GM18907 (cell line): ENCODE data around the gene NCF4.
A peak's percentile ranks its signal among the peaks of the same experiment; 100 is the strongest.

Experiments used
- ATAC-seq: cut with Tn5 transposase; IDR thresholded peaks from one replicate; pipeline ENCODE4 v1.9.1; 2021; ENCODE audit warnings: mild to moderate bottlenecking, moderate library complexity; ENCODE audit not compliant: unreplicated experiment

Gene NCF4

DNA sequence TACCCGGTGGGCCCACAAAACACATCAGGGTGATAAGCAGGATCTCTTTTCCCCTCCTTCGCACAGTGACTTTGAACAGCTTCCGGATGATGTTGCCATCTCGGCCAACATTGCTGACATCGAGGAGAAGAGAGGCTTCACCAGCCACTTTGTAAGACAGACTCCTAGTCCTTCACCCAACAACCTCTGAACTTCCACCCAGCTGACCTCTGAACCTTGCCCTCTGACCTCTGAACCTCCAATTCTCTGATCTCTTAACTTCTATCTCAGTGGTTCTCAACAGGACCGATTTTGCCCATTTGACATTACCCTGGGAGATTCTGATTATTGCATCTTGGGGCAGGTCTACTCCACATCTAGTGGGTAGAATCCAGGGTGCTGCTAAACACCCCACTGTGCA lies 3.2 kb downstream of the NCF4 start:
- no peak for ATAC-seq

GRCh38 chr22:36864454-36865215 lies 3.8 kb downstream of the NCF4 start:
- ATAC-seq, result no peak

DNA sequence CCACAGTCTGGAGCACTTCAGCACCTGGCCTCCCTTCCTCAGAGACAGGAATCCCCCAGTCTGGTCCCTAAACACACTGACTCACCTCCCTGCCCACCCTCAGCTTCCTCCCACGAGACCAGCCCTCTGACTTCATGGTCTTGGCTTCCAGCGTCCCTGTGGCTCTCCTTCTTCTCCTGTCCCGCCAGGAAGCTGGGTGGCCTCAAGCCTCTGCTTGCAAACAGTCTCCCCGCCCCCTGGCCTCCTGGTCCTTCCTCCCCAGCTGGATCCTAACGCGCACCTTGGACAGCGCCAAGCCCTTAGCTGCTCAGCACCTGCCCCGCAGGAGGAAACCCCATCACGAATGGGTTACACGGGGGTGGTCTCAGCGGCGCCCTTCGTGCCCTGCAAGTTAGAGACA lies 4.5 kb downstream of the NCF4 start:
- ATAC-seq, result no peak

GRCh38 chr22:36867695-36868094 lies 6.9 kb downstream of the NCF4 start:
- no peak for ATAC-seq

GRCh38 chr22:36868546-36869181 lies 7.9 kb downstream of the NCF4 start:
- no peak for ATAC-seq

GRCh38 chr22:36870250-36870649 lies 9.4 kb downstream of the NCF4 start:
- no peak for ATAC-seq

DNA sequence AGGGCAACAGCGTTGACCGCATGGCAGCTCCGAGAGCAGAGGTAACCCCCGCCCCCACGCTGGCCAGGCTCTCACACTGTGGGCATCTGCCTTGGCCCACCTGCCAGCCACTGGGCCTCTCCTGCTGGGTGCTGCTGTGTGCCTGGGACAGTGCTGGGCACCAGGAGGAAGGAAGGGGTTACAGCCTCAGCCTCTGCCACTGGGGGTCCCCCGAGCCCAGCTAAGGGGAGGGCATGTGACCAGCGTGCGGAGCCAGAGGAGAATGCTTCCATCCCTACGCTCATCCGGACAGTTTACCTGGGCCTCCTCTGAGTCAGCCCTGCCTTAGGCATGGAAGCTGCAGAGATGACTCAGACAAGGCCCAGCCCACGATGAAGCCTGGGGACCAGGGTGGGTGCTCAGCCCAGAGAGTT lies 10.9 kb downstream of the NCF4 start:
- no peak for ATAC-seq

- ATAC-seq, result no peak
These were observed 11.3 kb downstream of the NCF4 start for GRCh38 chr22:36872084-36872483.

DNA sequence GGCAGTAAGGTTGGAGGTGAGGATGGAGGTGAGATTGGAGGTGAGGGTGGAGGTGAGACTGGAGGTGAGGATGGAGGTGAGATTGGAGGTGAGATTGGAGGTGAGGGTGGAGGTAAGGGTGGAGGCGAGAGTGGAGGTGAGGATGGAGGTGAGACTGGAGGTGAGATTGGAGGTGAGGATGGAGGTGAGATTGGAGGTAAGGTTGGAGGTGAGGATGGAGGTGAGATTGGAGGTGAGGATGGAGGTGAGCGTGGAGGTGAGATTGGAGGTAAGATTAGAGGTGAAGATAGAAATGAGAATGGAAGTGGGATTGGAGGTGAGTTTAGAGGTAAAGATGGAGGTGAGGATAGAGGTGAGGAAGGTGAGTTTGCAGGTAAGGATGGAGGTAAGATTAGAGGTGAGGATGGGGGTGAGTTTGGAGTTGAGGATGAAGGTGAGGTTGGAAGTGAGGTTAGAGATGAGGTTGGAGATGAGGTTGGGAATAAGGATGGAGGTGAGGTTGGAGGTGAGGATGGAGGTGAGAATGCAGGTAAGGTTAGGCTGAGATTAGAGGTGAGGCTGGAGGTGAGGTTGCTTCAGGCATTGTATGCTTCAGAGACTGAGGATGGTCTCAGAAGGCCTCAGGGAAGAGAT lies 12.2 kb downstream of the NCF4 start:
- no peak for ATAC-seq

GRCh38 chr22:36873614-36874308 lies 13.0 kb downstream of the NCF4 start:
- peak; percentile 74 for ATAC-seq

- no peak for ATAC-seq
These were observed 13.5 kb downstream of the NCF4 start for GRCh38 chr22:36874309-36874696.

DNA sequence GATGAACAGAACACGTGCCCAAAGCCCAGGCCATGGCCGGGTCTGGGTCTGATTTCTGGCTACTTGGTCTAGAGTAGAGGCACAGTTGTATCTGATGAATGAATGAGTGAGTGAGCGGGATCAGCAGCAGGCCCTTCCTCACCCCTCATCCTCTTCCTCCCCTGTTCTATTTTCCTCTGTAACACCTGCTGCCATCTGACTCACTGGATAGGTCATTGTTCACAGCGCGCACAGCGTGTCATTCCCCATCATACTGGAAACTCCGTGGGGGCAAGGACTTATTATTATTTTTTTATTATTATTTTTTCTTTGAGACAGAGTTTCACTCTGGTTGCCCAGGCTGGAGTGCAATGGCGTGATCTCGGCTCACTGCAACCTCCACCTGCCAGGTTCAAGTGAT lies 13.9 kb downstream of the NCF4 start:
- no peak for ATAC-seq

DNA sequence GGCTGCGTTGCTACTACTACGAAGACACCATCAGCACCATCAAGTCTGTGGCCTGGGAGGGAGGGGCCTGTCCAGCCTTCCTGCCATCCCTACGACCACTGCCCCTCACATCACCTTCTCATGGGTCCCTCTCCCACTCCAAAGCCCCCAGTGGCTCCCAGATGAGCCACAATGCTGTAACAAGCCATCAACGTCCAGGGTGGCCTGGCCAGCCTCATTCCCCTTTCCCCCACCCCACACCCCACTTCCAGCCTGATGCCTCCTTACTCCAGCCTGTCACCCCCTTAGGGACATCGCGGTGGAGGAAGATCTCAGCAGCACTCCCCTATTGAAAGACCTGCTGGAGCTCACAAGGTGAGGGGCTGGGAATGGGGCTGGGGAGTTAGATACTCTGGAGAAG lies 14.9 kb downstream of the NCF4 start:
- no peak for ATAC-seq

DNA sequence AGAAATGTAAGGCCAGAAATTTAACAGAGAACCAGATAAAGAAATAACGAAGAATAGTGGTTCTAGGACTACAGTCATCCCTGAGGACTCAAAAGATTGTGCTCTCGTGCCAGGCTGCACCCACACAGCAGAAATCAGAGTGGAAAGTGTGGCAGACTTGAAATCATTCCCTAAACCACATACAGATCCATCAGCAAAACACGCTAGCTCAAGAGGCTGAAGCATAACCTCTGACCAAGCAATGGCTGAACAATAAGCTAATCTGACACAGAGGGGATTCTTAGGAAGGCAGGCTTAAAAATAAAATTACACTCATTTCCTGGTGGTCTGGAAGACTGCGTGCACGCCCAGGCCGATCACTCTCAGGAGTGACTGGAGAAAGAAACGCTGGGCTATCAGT lies 19.0 kb downstream of the NCF4 start:
- no peak for ATAC-seq

GRCh38 chr22:36881504-36882245 lies 20.9 kb downstream of the NCF4 start:
- no peak for ATAC-seq

DNA sequence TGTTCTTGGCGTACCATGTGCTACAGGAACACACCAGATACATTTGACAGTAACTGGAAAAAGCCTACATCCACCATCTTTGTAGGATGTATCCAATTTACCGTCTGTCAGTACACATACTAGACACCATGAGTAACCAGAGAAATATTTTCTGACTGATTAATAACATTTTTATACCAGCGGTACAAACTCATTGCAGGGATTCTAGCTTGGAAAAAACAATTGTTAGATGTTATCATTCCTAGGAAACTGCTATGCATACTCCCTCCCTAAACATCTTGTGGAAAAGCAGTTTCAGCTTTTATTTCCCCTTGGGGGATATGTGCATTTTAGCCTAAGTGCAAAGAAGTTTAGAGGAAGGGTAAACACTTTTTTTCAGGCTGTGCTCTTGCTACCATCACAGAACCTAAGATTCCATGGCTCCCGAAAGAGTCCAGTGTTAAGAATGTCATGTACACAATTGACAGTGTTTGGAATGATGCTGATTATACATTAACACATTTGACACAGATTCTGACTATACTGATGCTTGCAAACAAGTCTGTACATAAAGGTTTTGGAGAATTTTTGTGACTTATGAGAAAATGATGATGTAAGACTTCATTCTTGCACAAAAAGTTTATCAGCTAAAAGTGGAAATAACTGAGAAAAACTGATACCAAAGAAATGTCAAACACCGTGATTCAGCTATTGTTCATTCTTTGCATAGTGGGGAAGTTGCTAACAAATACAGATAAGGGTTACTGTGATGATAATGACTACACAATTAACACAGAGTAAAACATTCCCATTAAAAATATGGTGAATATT lies 23.7 kb downstream of the NCF4 start:
- no peak for ATAC-seq

DNA sequence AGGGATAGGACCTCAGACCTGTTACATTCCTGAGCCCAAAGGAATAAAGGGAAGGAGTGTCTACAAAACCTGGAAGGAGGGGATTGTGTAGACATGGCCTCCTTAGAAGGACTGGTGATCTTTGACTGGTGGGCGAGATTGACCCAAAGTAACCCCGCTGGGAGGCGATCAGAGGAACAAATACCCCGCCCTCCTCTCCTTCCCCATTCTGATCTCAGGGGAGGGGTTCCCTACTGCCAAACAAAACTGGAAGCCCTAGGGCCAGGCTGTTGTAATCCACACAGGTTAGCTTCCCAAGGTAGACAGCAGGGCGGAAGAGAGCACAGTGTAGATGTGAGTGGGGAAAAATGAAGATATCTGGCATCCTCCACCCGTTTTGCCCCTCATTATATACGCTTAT lies 24.7 kb downstream of the NCF4 start:
- ATAC-seq, result no peak

DNA sequence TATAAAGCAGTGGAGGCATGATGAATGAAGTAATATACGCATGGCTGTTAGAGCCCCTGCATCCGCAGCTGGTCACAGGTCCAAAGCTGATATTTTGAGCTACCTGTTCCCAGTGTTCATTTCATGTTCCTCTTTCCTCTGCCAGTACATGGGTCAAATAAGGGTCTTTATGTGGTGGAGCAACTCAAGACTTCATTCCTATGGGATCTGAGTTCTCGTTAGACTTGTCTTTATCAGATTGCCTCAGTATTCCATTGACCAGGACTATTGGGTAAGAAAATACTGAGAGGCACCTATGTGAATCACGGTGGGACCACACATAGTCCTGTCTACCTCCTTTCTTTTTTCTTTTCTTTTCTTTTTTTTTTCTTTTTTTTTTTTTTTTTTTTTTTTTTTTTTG lies 25.2 kb downstream of the NCF4 start:
- ATAC-seq, result no peak

DNA sequence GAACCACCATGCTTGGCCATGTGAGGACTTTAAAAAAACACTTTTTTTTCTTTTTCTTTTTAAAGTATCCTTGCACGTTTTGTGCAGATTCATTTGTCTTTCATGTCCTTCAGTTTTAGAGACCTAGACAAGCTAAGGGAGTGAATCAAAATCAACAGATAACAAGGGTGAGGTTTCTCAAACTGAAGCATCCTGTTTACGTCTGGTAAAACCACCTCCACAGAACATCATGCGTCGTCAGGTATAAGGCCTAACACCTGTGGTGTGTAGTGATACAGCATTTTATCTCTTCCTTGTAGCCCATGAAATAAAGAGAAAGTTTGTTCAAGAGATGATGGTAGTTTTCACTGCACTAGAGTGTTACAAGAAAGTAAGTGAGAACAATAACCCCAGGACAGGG lies 26.4 kb downstream of the NCF4 start:
- no peak for ATAC-seq

DNA sequence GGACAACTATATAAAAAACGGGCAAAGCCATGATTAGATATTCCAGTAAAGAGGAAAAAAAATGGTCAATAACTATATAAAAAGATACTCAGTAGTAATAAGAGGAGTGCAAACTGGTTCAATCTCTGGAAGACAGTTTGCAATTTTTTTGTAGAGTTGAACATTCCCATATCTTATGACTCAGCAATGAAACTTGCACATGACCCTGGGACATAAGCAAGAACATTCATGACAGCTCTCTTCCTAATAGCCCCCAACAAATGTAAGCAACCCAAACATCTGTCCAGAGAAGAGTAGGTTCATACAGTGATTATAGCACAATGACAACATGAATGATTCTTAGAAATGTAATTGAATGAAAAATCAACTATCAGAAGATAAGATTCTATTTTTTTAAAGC lies 30.8 kb downstream of the NCF4 start:
- no peak for ATAC-seq
